Osteoblast (primary cell): ENCODE measurements around the gene BAX. TPM values are rescaled to one million over a fixed set of nuclear protein-coding genes. Genes with fewer than 3 reads are reported as not detected.

Source experiments
- DNase-seq: peaks from one replicate; pipeline ENCODE4 v3.0.0; 2011; ENCODE audit warnings: low spot score, mixed read lengths; ENCODE audit not compliant: insufficient read length; ENCODE audit errors: missing footprints
- H2AFZ ChIP-seq: 2 replicates; pipeline ENCODE4 v1.6.0; 2011; ENCODE audit warnings: mild to moderate bottlenecking, low read length
- H3K27ac ChIP-seq: 2 replicates; pipeline ENCODE4 v1.5.1; 2011; ENCODE audit warnings: mild to moderate bottlenecking, low read depth, low read length, moderate library complexity
- H3K27me3 ChIP-seq: 2 replicates; pipeline ENCODE4 v1.6.0; 2012; ENCODE audit warnings: mild to moderate bottlenecking, control low read depth, inconsistent platforms, low read length, moderate library complexity; ENCODE audit not compliant: insufficient read depth
- H3K36me3 ChIP-seq: 2 replicates; pipeline ENCODE4 v1.5.1; 2011; ENCODE audit warnings: mild to moderate bottlenecking, low read length, control low read depth, moderate library complexity; ENCODE audit not compliant: insufficient read depth
- H3K4me1 ChIP-seq: 2 replicates; pipeline ENCODE4 v1.5.1; 2011; ENCODE audit warnings: mild to moderate bottlenecking, low read length, control low read depth, moderate library complexity; ENCODE audit not compliant: insufficient read depth
- H3K4me2 ChIP-seq: 2 replicates; pipeline ENCODE4 v1.6.0; 2011; ENCODE audit warnings: mild to moderate bottlenecking, low read length; ENCODE audit not compliant: insufficient read depth
- H3K4me3 ChIP-seq: fragments of 200-600 bp; sonication (generic); 3 replicates; pipeline ENCODE4 v1.5.1; 2012; ENCODE audit warnings: mild to moderate bottlenecking, low read length, inconsistent platforms; ENCODE audit not compliant: insufficient read depth
- H3K79me2 ChIP-seq: 2 replicates; pipeline ENCODE4 v1.6.0; 2012; ENCODE audit warnings: mild to moderate bottlenecking, low read length, control low read depth, inconsistent platforms; ENCODE audit not compliant: insufficient read depth
- H3K9me3 ChIP-seq: 2 replicates; pipeline ENCODE4 v1.5.1; 2011; ENCODE audit warnings: low read depth, low read length, control low read depth
- H4K20me1 ChIP-seq: 2 replicates; pipeline ENCODE4 v1.6.0; 2012; ENCODE audit warnings: mild to moderate bottlenecking, low read length, control low read depth; ENCODE audit not compliant: insufficient read depth
- total RNA-seq: library from RNA; depleted of rRNA; stranded (reverse); fragments of >200 nt; gene quantifications from 2 replicates; pipeline ENCODE4 v1.2.3, GENCODE V29; 2012
- TF ChIP-seq, protein P1 (sequence below): IDR thresholded peaks from 2 replicates; pipeline ENCODE4 v1.5.1; 2011; ENCODE audit warnings: mild to moderate bottlenecking, low read depth, low read length, moderate library complexity; ENCODE audit errors: extremely low read depth

The BAX gene
- total RNA-seq, 1 donor = 78.9 TPM

DNA sequence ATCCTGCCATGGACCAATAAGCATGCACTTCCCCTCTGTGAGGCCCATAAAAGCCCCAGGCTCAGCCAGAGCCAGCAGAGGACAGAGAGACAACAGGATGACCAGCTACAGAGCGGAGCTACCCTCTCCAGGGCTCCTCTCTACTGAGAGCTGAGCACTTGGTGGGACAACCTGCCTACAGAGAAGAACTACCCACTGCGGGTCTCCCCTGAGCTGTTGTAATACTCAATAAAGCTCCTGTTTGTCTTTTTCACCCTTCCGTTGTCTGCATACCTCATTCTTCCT, 7.5 kb upstream of the BAX start:
- DNase-seq = no peak
- Histone ChIP-seq H3K36me3 (no peaks in the 10 kb centered on the region), H3K27ac (no peak overlapping the region), H3K4me3 (no peak overlapping the region), H4K20me1 (no peaks in the 10 kb centered on the region), H3K9me3 (peaks cover 3% of the 10 kb centered on the region), H3K79me2 (no peaks in the 10 kb centered on the region), H3K4me1 (no peaks in the 10 kb centered on the region), H3K27me3 (no peaks in the 10 kb centered on the region), H2AFZ (no peak overlapping the region), H3K4me2 (no peak overlapping the region)
- TF ChIP-seq, protein P1, sequence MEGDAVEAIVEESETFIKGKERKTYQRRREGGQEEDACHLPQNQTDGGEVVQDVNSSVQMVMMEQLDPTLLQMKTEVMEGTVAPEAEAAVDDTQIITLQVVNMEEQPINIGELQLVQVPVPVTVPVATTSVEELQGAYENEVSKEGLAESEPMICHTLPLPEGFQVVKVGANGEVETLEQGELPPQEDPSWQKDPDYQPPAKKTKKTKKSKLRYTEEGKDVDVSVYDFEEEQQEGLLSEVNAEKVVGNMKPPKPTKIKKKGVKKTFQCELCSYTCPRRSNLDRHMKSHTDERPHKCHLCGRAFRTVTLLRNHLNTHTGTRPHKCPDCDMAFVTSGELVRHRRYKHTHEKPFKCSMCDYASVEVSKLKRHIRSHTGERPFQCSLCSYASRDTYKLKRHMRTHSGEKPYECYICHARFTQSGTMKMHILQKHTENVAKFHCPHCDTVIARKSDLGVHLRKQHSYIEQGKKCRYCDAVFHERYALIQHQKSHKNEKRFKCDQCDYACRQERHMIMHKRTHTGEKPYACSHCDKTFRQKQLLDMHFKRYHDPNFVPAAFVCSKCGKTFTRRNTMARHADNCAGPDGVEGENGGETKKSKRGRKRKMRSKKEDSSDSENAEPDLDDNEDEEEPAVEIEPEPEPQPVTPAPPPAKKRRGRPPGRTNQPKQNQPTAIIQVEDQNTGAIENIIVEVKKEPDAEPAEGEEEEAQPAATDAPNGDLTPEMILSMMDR = no peak

DNA sequence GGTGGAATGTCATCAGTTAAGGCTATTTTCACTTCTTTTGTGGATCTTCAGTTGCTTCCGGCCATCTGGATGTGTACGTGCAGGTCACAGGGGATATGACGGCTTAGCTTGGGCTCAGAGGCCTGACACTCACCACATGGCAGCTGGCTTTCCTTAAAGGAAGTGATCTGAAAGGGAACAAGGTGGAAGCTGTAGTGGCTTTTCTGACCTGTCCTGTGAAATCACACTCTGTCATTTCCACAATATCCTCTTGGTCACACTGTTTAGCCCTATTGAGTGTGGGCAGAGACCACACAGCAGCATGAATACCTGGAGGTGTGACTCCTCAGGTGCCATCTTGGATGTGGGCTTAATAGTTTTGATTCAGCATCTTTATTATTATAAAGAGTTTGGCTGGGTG, 4.5 kb upstream of the BAX start:
- H3K27ac ChIP-seq = no peak overlapping the region
- TF ChIP-seq, protein P1 = no peak

GRCh38 chr19:48950830-48951519, 3.7 kb upstream of the BAX start:
- H3K4me3 ChIP-seq = no peak overlapping the region
- H3K4me1 ChIP-seq = peaks cover 12% of the 10 kb centered on the region
- no peak overlapping the region for H3K4me2 ChIP-seq
- H3K79me2 ChIP-seq = peaks cover 18% of the 10 kb centered on the region
- no peaks in the 10 kb centered on the region for H3K27me3 ChIP-seq
- no peak overlapping the region for H3K27ac ChIP-seq
- DNase-seq = peak; percentile 61
- no peak overlapping the region for H2AFZ ChIP-seq
- H3K36me3 ChIP-seq = peaks cover under 1% of the 10 kb centered on the region
- H3K9me3 ChIP-seq = peaks cover 3% of the 10 kb centered on the region
- no peaks in the 10 kb centered on the region for H4K20me1 ChIP-seq
- TF ChIP-seq, protein P1 = no peak

More for the DNA sequence above, 4.5 kb upstream of the BAX start:
- H3K4me1 ChIP-seq = peaks cover 4% of the 10 kb centered on the region
- H3K27me3 ChIP-seq = no peaks in the 10 kb centered on the region
- H4K20me1 ChIP-seq = no peaks in the 10 kb centered on the region
- no peak for DNase-seq
- H3K4me2 ChIP-seq = no peak overlapping the region
- peaks cover 3% of the 10 kb centered on the region for H3K9me3 ChIP-seq
- peaks cover 9% of the 10 kb centered on the region for H3K79me2 ChIP-seq
- no peak overlapping the region for H2AFZ ChIP-seq
- no peaks in the 10 kb centered on the region for H3K36me3 ChIP-seq
- H3K4me3 ChIP-seq = no peak overlapping the region

DNA sequence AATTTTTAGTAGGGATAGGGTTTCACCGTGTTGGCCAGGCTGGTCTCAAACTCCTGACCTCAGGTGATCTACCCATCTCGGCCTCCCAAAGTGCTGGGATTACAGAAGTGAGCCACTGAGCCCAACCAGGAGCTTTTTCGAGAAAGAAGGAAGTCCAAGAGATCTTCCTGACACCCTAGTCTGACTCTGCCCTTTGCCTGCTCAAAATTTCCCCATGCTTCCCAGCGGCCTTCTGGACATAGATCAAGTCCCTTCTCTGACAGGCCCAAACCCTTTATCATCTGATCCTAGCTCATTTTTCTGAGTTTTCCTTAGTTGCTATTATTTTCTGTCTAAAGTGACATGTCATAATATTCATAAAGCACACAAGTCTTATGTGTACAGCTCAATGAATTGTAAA, 1.5 kb upstream of the BAX start:
- DNase-seq = no peak

More for the DNA sequence above, 1.5 kb upstream of the BAX start:
- Histone ChIP-seq H3K9me3 (no peaks in the 10 kb centered on the region), H3K79me2 (peaks cover 32% of the 10 kb centered on the region), H3K27ac (no peak overlapping the region), H3K4me3 (no peak overlapping the region), H3K4me1 (peaks cover 17% of the 10 kb centered on the region), H3K36me3 (peaks cover 18% of the 10 kb centered on the region), H2AFZ (no peak overlapping the region), H3K27me3 (no peaks in the 10 kb centered on the region), H3K4me2 (no peak overlapping the region), H4K20me1 (no peaks in the 10 kb centered on the region)
- TF ChIP-seq, protein P1 = no peak
